NCI-H1105 (cell line): ENCODE measurements around the gene MASP1.
"Not testable (repeated sequence)": the region's sequence is repeated elsewhere in the genome, so short reads cannot be mapped to it uniquely, and the experiment has no call there.

Experiments used
- DNase-seq: peaks from one replicate; lab custom pipeline; 2025; lab: John Stamatoyannopoulos, UW

The MASP1 gene

GRCh38 chr3:187265461-187265955 is 26.0 kb downstream of the MASP1 start:
- no peak for DNase-seq

- no peak for DNase-seq
Measured at GRCh38 chr3:187264911-187265310, 26.6 kb downstream of the MASP1 start.

GRCh38 chr3:187264021-187264420 is 27.5 kb downstream of the MASP1 start:
- no peak for DNase-seq

GRCh38 chr3:187263270-187263669 is 28.3 kb downstream of the MASP1 start:
- no peak for DNase-seq

- no peak for DNase-seq
Measured at GRCh38 chr3:187262360-187262759, 29.2 kb downstream of the MASP1 start.

- DNase-seq: no peak
Measured at GRCh38 chr3:187261541-187261969, 30.0 kb downstream of the MASP1 start.

GRCh38 chr3:187259171-187259570 is 32.4 kb downstream of the MASP1 start:
- DNase-seq: no peak

- no peak for DNase-seq
Measured at GRCh38 chr3:187257992-187258692, 33.4 kb downstream of the MASP1 start.

- no peak for DNase-seq
Measured at GRCh38 chr3:187257471-187257870, 34.1 kb downstream of the MASP1 start.

- DNase-seq: no peak
Measured at GRCh38 chr3:187256051-187256616, 35.4 kb downstream of the MASP1 start.

GRCh38 chr3:187255314-187255713 is 36.2 kb downstream of the MASP1 start:
- DNase-seq: no peak

- no peak for DNase-seq
Measured at GRCh38 chr3:187252311-187252710, 39.2 kb downstream of the MASP1 start.

- no peak for DNase-seq
Measured at GRCh38 chr3:187251599-187251998, 39.9 kb downstream of the MASP1 start.

GRCh38 chr3:187247398-187247797 is 44.1 kb downstream of the MASP1 start:
- DNase-seq: no peak

- DNase-seq: no peak
Measured at GRCh38 chr3:187243933-187244524, 47.5 kb downstream of the MASP1 start.

- no peak for DNase-seq
Measured at GRCh38 chr3:187242900-187243299, 48.6 kb downstream of the MASP1 start.

- no peak for DNase-seq
Measured at GRCh38 chr3:187242435-187242834, 49.1 kb downstream of the MASP1 start.

- DNase-seq: not testable (repeated sequence)
Measured at GRCh38 chr3:187238835-187239234, 52.7 kb downstream of the MASP1 start.

GRCh38 chr3:187238239-187238638 is 53.3 kb downstream of the MASP1 start:
- no peak for DNase-seq

GRCh38 chr3:187237741-187238140 is 53.8 kb downstream of the MASP1 start:
- no peak for DNase-seq

GRCh38 chr3:187236962-187237361 is 54.6 kb downstream of the MASP1 start:
- DNase-seq: no peak

GRCh38 chr3:187230011-187230410 is 61.5 kb downstream of the MASP1 start:
- DNase-seq: no peak

GRCh38 chr3:187228740-187229139 is 62.8 kb downstream of the MASP1 start:
- no peak for DNase-seq
